Calu3 (cell line): ENCODE measurements around the gene TTC38. TPM values are rescaled to one million over a fixed set of nuclear protein-coding genes. Genes with fewer than 3 reads are reported as not detected.
A peak's percentile ranks its signal among the peaks of the same experiment; 100 is the strongest.

Experiments used
- BruUV-seq: library from RNA; stranded (reverse); fragments of 400-500 nt; replicated peaks from 2 replicates; lab custom pipeline; 2021; lab: Mats Ljungman, UMichigan
- CTCF ChIA-PET: fragments of 300-600 bp; sonication (Branson Sonifier 250); formaldehyde crosslinking; loops from one replicate; lab custom pipeline; 2022; ENCODE audit warnings: antibody characterized with exemption; lab: Charles Lee
- DNase-seq: peaks from one replicate; pipeline ENCODE4 v3.0.0; 2022
- H3K27ac Mint-ChIP-seq: one replicate; pipeline ENCODE4 v1.8.0; 2022; ENCODE audit warnings: mixed read lengths; ENCODE audit not compliant: unreplicated experiment
- H3K27me3 Mint-ChIP-seq: one replicate; pipeline ENCODE4 v1.8.0; 2022; ENCODE audit warnings: mixed read lengths; ENCODE audit not compliant: unreplicated experiment
- H3K36me3 Mint-ChIP-seq: one replicate; pipeline ENCODE4 v1.8.0; 2022; ENCODE audit warnings: mild to moderate bottlenecking, moderate library complexity, mixed read lengths; ENCODE audit not compliant: insufficient read depth, unreplicated experiment
- H3K4me1 Mint-ChIP-seq: one replicate; pipeline ENCODE4 v1.8.0; 2022; ENCODE audit warnings: mild to moderate bottlenecking, low read depth, mixed read lengths; ENCODE audit not compliant: unreplicated experiment
- H3K4me3 Mint-ChIP-seq: one replicate; pipeline ENCODE4 v1.8.0; 2022; ENCODE audit warnings: mild to moderate bottlenecking, low read depth, moderate library complexity, mixed read lengths; ENCODE audit not compliant: unreplicated experiment
- H3K9me3 Mint-ChIP-seq: one replicate; pipeline ENCODE4 v1.8.0; 2022; ENCODE audit warnings: low read depth, mixed read lengths; ENCODE audit not compliant: unreplicated experiment
- CTCF ChIP-seq: fragments of 200-600 bp; IDR thresholded peaks from one replicate; pipeline ENCODE4 v1.8.0; 2022; ENCODE audit warnings: antibody characterized with exemption; ENCODE audit not compliant: unreplicated experiment
- intact Hi-C: fragments of 100-400 bp; cut with micrococcal nuclease; formaldehyde crosslinking; loops from one replicate; pipeline ENCODE4 v1.10.0; 2022; ENCODE audit not compliant: unreplicated experiment
- total RNA-seq: library from RNA; stranded (reverse); gene quantifications from 2 replicates; pipeline ENCODE4 v1.2.3, GENCODE V29; 2022

TTC38 gene
- total RNA-seq, 1 experiment from 2014 or later = 31.9 TPM

GRCh38 chr22:46292732-46293131, 24.9 kb downstream of the TTC38 start:
- peaks cover 3% of the 10 kb centered on the region for H3K9me3 Mint-ChIP-seq
- peaks cover 11% of the 10 kb centered on the region for H3K4me1 Mint-ChIP-seq
- no peak for TF ChIP-seq CTCF
- intact Hi-C loops = no loop called here
- DNase-seq = no peak
- H3K36me3 Mint-ChIP-seq = peaks cover 61% of the 10 kb centered on the region
- no peak overlapping the region for H3K4me3 Mint-ChIP-seq
- no TSS peak for BruUV-seq
- no peaks in the 10 kb centered on the region for H3K27me3 Mint-ChIP-seq
- CTCF ChIA-PET = no interaction called here
- H3K27ac Mint-ChIP-seq = no peak overlapping the region

GRCh38 chr22:46293577-46294260, 25.9 kb downstream of the TTC38 start:
- H3K36me3 Mint-ChIP-seq = peaks cover 57% of the 10 kb centered on the region
- DNase-seq = no peak
- BruUV-seq = no TSS peak
- H3K27ac Mint-ChIP-seq = no peak overlapping the region
- CTCF ChIA-PET = no interaction called here
- TF ChIP-seq CTCF = no peak
- intact Hi-C loops = no loop called here
- no peak overlapping the region for H3K4me3 Mint-ChIP-seq
- no peaks in the 10 kb centered on the region for H3K27me3 Mint-ChIP-seq
- peaks cover 16% of the 10 kb centered on the region for H3K4me1 Mint-ChIP-seq
- H3K9me3 Mint-ChIP-seq = peaks cover 3% of the 10 kb centered on the region

- H3K4me3 Mint-ChIP-seq = peak overlapping the region; percentile 98
- peaks cover 60% of the 10 kb centered on the region for H3K36me3 Mint-ChIP-seq
- no peak for DNase-seq
Measured at GRCh38 chr22:46294784-46295183, 27.0 kb downstream of the TTC38 start.

GRCh38 chr22:46295277-46295971, 27.6 kb downstream of the TTC38 start:
- H3K9me3 Mint-ChIP-seq = peaks cover 3% of the 10 kb centered on the region
- peaks cover 61% of the 10 kb centered on the region for H3K36me3 Mint-ChIP-seq
- CTCF ChIA-PET = interaction anchor here (0.8 to 1.4 kb wide), 3 partner anchors 12 to 312 kb away, joined by 3 to 8 read pairs (median 4); no protein-coding TSS in a partner anchor
- TF ChIP-seq CTCF = no peak
- intact Hi-C loops = no loop called here
- no peaks in the 10 kb centered on the region for H3K27me3 Mint-ChIP-seq
- no peak for DNase-seq
- no TSS peak for BruUV-seq
- peak overlapping the region; percentile 98 for H3K4me3 Mint-ChIP-seq
- peak overlapping the region; percentile 92 for H3K27ac Mint-ChIP-seq
- peaks cover 27% of the 10 kb centered on the region for H3K4me1 Mint-ChIP-seq

More at GRCh38 chr22:46294784-46295183, 27.0 kb downstream of the TTC38 start:
- intact Hi-C loops = no loop called here
- peaks cover 3% of the 10 kb centered on the region for H3K9me3 Mint-ChIP-seq
- H3K27ac Mint-ChIP-seq = no peak overlapping the region
- H3K4me1 Mint-ChIP-seq = peaks cover 27% of the 10 kb centered on the region
- CTCF ChIA-PET = no interaction called here
- no peak for TF ChIP-seq CTCF
- BruUV-seq = no TSS peak
- no peaks in the 10 kb centered on the region for H3K27me3 Mint-ChIP-seq
